ENCODE data around the gene MAP3K6. TPM values are rescaled to one million over a fixed set of nuclear protein-coding genes. Genes with fewer than 3 reads are reported as not detected.

The MAP3K6 gene
- total RNA-seq, 4 donors from 2014 or later, result 13.5 to 35.5 (median 24.4) TPM

GRCh38 chr1:27356619-27357280 lies 10.0 kb downstream of the MAP3K6 start:
- H3K27me3 ChIP-seq, result no peaks in the 10 kb centered on the region
- in situ Hi-C loops (cut with MboI; ENCODE audit: low pct_ligation_motif_present in 1 of 4, low pct_unique_long_range_greater_than_20kb in 1 of 4, low sequenced_read_pairs in 3 of 4) (no loop called here), intact Hi-C loops (cut with DNase I; ENCODE audit: low total_unique reads) (loop anchor here (2.0 kb wide), 1 partner anchor 38 kb away; no protein-coding TSS in a partner anchor)
- H3K4me1 ChIP-seq, result peaks cover 8 to 27% (median 24%) of the 10 kb centered on the region in 4 donors
- H3K27ac ChIP-seq, result peak overlapping the region; percentile 51 to 79 (median 62)
- TF ChIP-seq POLR2A (IDR thresholded peaks at IDR 0.05) (peak; percentile 59), EP300 (IDR thresholded peaks at IDR 0.05; ENCODE audit: low read depth) (no peak), POLR2AphosphoS5 (IDR thresholded peaks at IDR 0.05) (peak in 1 of 3 donors; percentile 79)
- 52% methylated on average over 30 of the region's 37 CpGs; no CpG with 5 or more reads in 1 of the 2 donors for WGBS, 2 donors (ENCODE audit: low coverage in 1 of 2)
- peak; percentile 87 for DNase-seq
- H3K36me3 ChIP-seq, result no peaks in the 10 kb centered on the region
- no peaks in the 10 kb centered on the region for H3K9me3 ChIP-seq
- peak overlapping the region in 3 of 4 donors; percentile 7 to 44 (median 22) for H3K4me3 ChIP-seq

GRCh38 chr1:27356277-27356618 lies 10.5 kb downstream of the MAP3K6 start:
- Histone ChIP-seq H3K4me1 (peaks cover 8 to 32% (median 26%) of the 10 kb centered on the region in 4 donors), H3K36me3 (no peaks in the 10 kb centered on the region), H3K4me3 (no peak overlapping the region), H3K27ac (peak overlapping the region in 3 of 4 donors; percentile 51 to 79 (median 70)), H3K9me3 (no peaks in the 10 kb centered on the region), H3K27me3 (no peaks in the 10 kb centered on the region)
- TF ChIP-seq POLR2A (IDR thresholded peaks at IDR 0.05) (no peak), POLR2AphosphoS5 (IDR thresholded peaks at IDR 0.05) (no peak), CTCF (IDR thresholded peaks at IDR 0.05) (no peak), EP300 (IDR thresholded peaks at IDR 0.05; ENCODE audit: low read depth) (no peak)
- in situ Hi-C loops (cut with MboI; ENCODE audit: low pct_ligation_motif_present in 1 of 4, low pct_unique_long_range_greater_than_20kb in 1 of 4, low sequenced_read_pairs in 3 of 4), result no loop called here
- intact Hi-C loops (cut with DNase I; ENCODE audit: low total_unique reads), result loop anchor here (2.0 kb wide), 1 partner anchor 39 kb away; no protein-coding TSS in a partner anchor
- WGBS, 2 donors (ENCODE audit: low coverage in 1 of 2), result 92% methylated on average over 13 of the region's 13 CpGs; no CpG with 5 or more reads in 1 of the 2 donors
- DNase-seq, result no peak

- intact Hi-C loops (cut with DNase I; ENCODE audit: low total_unique reads) (loop anchor here (2.0 kb wide), 1 partner anchor 39 kb away; no protein-coding TSS in a partner anchor), in situ Hi-C loops (cut with MboI; ENCODE audit: low pct_ligation_motif_present in 1 of 4, low pct_unique_long_range_greater_than_20kb in 1 of 4, low sequenced_read_pairs in 3 of 4) (no loop called here)
- H3K36me3 ChIP-seq, result no peaks in the 10 kb centered on the region
- DNase-seq, result no peak
- H3K4me1 ChIP-seq, result peaks cover 12 to 36% (median 32%) of the 10 kb centered on the region in 4 donors
- TF ChIP-seq EP300 (IDR thresholded peaks at IDR 0.05; ENCODE audit: low read depth) (no peak), POLR2A (IDR thresholded peaks at IDR 0.05) (no peak), POLR2AphosphoS5 (IDR thresholded peaks at IDR 0.05) (no peak), CTCF (IDR thresholded peaks at IDR 0.05) (no peak)
- no peak overlapping the region for H3K27ac ChIP-seq
- WGBS, 2 donors (ENCODE audit: low coverage in 1 of 2), result 84 to 87% methylated on average over 3 to 5 of the region's 5 CpGs
- H3K4me3 ChIP-seq, result no peak overlapping the region
- no peaks in the 10 kb centered on the region for H3K9me3 ChIP-seq
- no peaks in the 10 kb centered on the region for H3K27me3 ChIP-seq
Observed at GRCh38 chr1:27355683-27356082, 11.1 kb downstream of the MAP3K6 start.

GRCh38 chr1:27353629-27354028 lies 13.1 kb downstream of the MAP3K6 start:
- no peaks in the 10 kb centered on the region for H3K27me3 ChIP-seq
- TF ChIP-seq POLR2AphosphoS5 (IDR thresholded peaks at IDR 0.05) (no peak), POLR2A (IDR thresholded peaks at IDR 0.05) (no peak), CTCF (IDR thresholded peaks at IDR 0.05) (no peak), EP300 (IDR thresholded peaks at IDR 0.05; ENCODE audit: low read depth) (no peak)
- WGBS, 2 donors (ENCODE audit: low coverage in 1 of 2), result 80% methylated on average over 3 of the region's 3 CpGs; no CpG with 5 or more reads in 1 of the 2 donors
- no peak overlapping the region for H3K27ac ChIP-seq
- DNase-seq, result no peak
- no peak overlapping the region for H3K4me3 ChIP-seq
- intact Hi-C loops (cut with DNase I; ENCODE audit: low total_unique reads), result no loop called here
- in situ Hi-C loops (cut with MboI; ENCODE audit: low pct_ligation_motif_present in 1 of 4, low pct_unique_long_range_greater_than_20kb in 1 of 4, low sequenced_read_pairs in 3 of 4), result no loop called here
- peaks cover 23 to 46% (median 43%) of the 10 kb centered on the region in 4 donors for H3K4me1 ChIP-seq
- H3K9me3 ChIP-seq, result no peaks in the 10 kb centered on the region
- H3K36me3 ChIP-seq, result no peaks in the 10 kb centered on the region

Data from transverse colon (tissue), 4 donors.